ENCODE data around the gene TXLNA.

TXLNA gene

GRCh38 chr1:32199043-32199716 is 19.7 kb downstream of the TXLNA start:
- H3K4me3 ChIP-seq (ENCODE audit: control insufficient read depth in 1 of 7, extremely low read depth in 1 of 7, insufficient read depth in 4 of 7, low read depth in 2 of 7, low read length in 6 of 7): no peak overlapping the region
- peaks cover 3 to 48% (median 42%) of the 10 kb centered on the region in 4 experiments for H3K36me3 ChIP-seq (ENCODE audit: control insufficient read depth in 4 of 4, insufficient read depth in 4 of 4, low read length in 3 of 4)
- DNase-seq: no peak
- H3K4me1 ChIP-seq (ENCODE audit: control extremely low read depth in 1 of 4, control insufficient read depth in 4 of 4, insufficient read depth in 4 of 4, low read length in 3 of 4): peaks cover 3 to 48% (median 40%) of the 10 kb centered on the region in 4 experiments
- ChIA-PET POLR2A (no interaction called here), CTCF (interaction anchor here (8.7 kb wide), 1 partner anchor 16 kb away, joined by 48 read pairs; no protein-coding TSS in a partner anchor)
- H3K27me3 ChIP-seq (replicated peaks in 2 of 5; ENCODE audit: control insufficient read depth in 4 of 5, insufficient read depth in 5 of 5, low read length in 4 of 5): no peaks in the 10 kb centered on the region
- WGBS (ENCODE audit: insufficient coverage): 100% methylated on average over 1 of the region's 4 CpGs
- no peaks in the 10 kb centered on the region for H3K9me3 ChIP-seq (ENCODE audit: control extremely low read depth in 1 of 5, control insufficient read depth in 4 of 5, insufficient read depth in 2 of 5, low read depth in 1 of 5, low read length in 4 of 5)
- no peak overlapping the region for H3K27ac ChIP-seq (ENCODE audit: insufficient read depth in 1 of 2, low read depth in 1 of 2, low read length in 2 of 2, poor library complexity in 1 of 2, severe bottlenecking in 2 of 2)

- peak overlapping the region in 2 of 7 experiments; percentile 77 to 80 for H3K4me3 ChIP-seq (ENCODE audit: control insufficient read depth in 1 of 7, extremely low read depth in 1 of 7, insufficient read depth in 4 of 7, low read depth in 2 of 7, low read length in 6 of 7)
- no peaks in the 10 kb centered on the region for H3K27me3 ChIP-seq (replicated peaks in 2 of 5; ENCODE audit: control insufficient read depth in 4 of 5, insufficient read depth in 5 of 5, low read length in 4 of 5)
- no peak overlapping the region for H3K27ac ChIP-seq (ENCODE audit: insufficient read depth in 1 of 2, low read depth in 1 of 2, low read length in 2 of 2, poor library complexity in 1 of 2, severe bottlenecking in 2 of 2)
- DNase-seq: no peak
- no peaks in the 10 kb centered on the region for H3K9me3 ChIP-seq (ENCODE audit: control extremely low read depth in 1 of 5, control insufficient read depth in 4 of 5, insufficient read depth in 2 of 5, low read depth in 1 of 5, low read length in 4 of 5)
- ChIA-PET CTCF (interaction anchor here (1.5 to 8.7 kb wide), 2 partner anchors 12 to 16 kb away, joined by 6 to 48 read pairs; no protein-coding TSS in a partner anchor), POLR2A (no interaction called here)
- H3K36me3 ChIP-seq (ENCODE audit: control insufficient read depth in 4 of 4, insufficient read depth in 4 of 4, low read length in 3 of 4): peaks cover 0 to 44% (median 37%) of the 10 kb centered on the region in 4 experiments
- H3K4me1 ChIP-seq (ENCODE audit: control extremely low read depth in 1 of 4, control insufficient read depth in 4 of 4, insufficient read depth in 4 of 4, low read length in 3 of 4): peaks cover 3 to 48% (median 40%) of the 10 kb centered on the region in 4 experiments
- 97% methylated on average over 3 of the region's 6 CpGs for WGBS (ENCODE audit: insufficient coverage)
Observed at GRCh38 chr1:32199717-32200072, 20.2 kb downstream of the TXLNA start.

- 1% methylated on average over 24 of the region's 34 CpGs for WGBS (ENCODE audit: insufficient coverage)
- H3K4me1 ChIP-seq (ENCODE audit: control extremely low read depth in 1 of 4, control insufficient read depth in 4 of 4, insufficient read depth in 4 of 4, low read length in 3 of 4): peaks cover 3 to 47% (median 41%) of the 10 kb centered on the region in 4 experiments
- no peaks in the 10 kb centered on the region for H3K27me3 ChIP-seq (replicated peaks in 2 of 5; ENCODE audit: control insufficient read depth in 4 of 5, insufficient read depth in 5 of 5, low read length in 4 of 5)
- H3K36me3 ChIP-seq (ENCODE audit: control insufficient read depth in 4 of 4, insufficient read depth in 4 of 4, low read length in 3 of 4): peaks cover 0 to 36% (median 30%) of the 10 kb centered on the region in 4 experiments
- H3K27ac ChIP-seq (ENCODE audit: insufficient read depth in 1 of 2, low read depth in 1 of 2, low read length in 2 of 2, poor library complexity in 1 of 2, severe bottlenecking in 2 of 2): peak within 1 kb of the TSS; percentile 51 to 67
- CTCF ChIA-PET: interaction anchor here (0.8 to 8.7 kb wide), 7 partner anchors 8 to 100 kb away, joined by 3 to 48 read pairs (median 5); no protein-coding TSS in a partner anchor
- POLR2A ChIA-PET: interaction anchor here (0.9 kb wide), 1 partner anchor 13 kb away, joined by 3 read pairs; no protein-coding TSS in a partner anchor
- no peaks in the 10 kb centered on the region for H3K9me3 ChIP-seq (ENCODE audit: control extremely low read depth in 1 of 5, control insufficient read depth in 4 of 5, insufficient read depth in 2 of 5, low read depth in 1 of 5, low read length in 4 of 5)
- peak in 2 of 3 donors; percentile 55 to 66 for DNase-seq
- peak within 1 kb of the TSS; percentile 44 to 80 (median 67) for H3K4me3 ChIP-seq (ENCODE audit: control insufficient read depth in 1 of 7, extremely low read depth in 1 of 7, insufficient read depth in 4 of 7, low read depth in 2 of 7, low read length in 6 of 7)
Observed at GRCh38 chr1:32200226-32201010, 20.9 kb downstream of the TXLNA start, which contains the start of gene CCDC28B. Gene CCDC28B (plus strand): TSS chr1:32200595. CDS start chr1:32201936, 1,341 bp downstream.

GRCh38 chr1:32201011-32201855 is 21.8 kb downstream of the TXLNA start:
- peak overlapping the region; percentile 51 to 67 for H3K27ac ChIP-seq (ENCODE audit: insufficient read depth in 1 of 2, low read depth in 1 of 2, low read length in 2 of 2, poor library complexity in 1 of 2, severe bottlenecking in 2 of 2)
- ChIA-PET CTCF (interaction anchor here (0.8 to 8.7 kb wide), 10 partner anchors 9 to 128 kb away, joined by 3 to 48 read pairs (median 3); partner anchors contain the start of genes EIF3I and TMEM234), POLR2A (interaction anchor here (0.9 kb wide), 1 partner anchor 14 kb away, joined by 3 read pairs; no protein-coding TSS in a partner anchor)
- H3K27me3 ChIP-seq (replicated peaks in 2 of 5; ENCODE audit: control insufficient read depth in 4 of 5, insufficient read depth in 5 of 5, low read length in 4 of 5): no peaks in the 10 kb centered on the region
- WGBS (ENCODE audit: insufficient coverage): 0% methylated on average over 22 of the region's 26 CpGs
- H3K4me1 ChIP-seq (ENCODE audit: control extremely low read depth in 1 of 4, control insufficient read depth in 4 of 4, insufficient read depth in 4 of 4, low read length in 3 of 4): peaks cover 3 to 48% (median 40%) of the 10 kb centered on the region in 4 experiments
- peak; percentile 59 to 88 (median 87) for DNase-seq
- H3K4me3 ChIP-seq (ENCODE audit: control insufficient read depth in 1 of 7, extremely low read depth in 1 of 7, insufficient read depth in 4 of 7, low read depth in 2 of 7, low read length in 6 of 7): peak overlapping the region; percentile 18 to 80 (median 67)
- H3K36me3 ChIP-seq (ENCODE audit: control insufficient read depth in 4 of 4, insufficient read depth in 4 of 4, low read length in 3 of 4): peaks cover 0 to 29% (median 23%) of the 10 kb centered on the region in 4 experiments
- H3K9me3 ChIP-seq (ENCODE audit: control extremely low read depth in 1 of 5, control insufficient read depth in 4 of 5, insufficient read depth in 2 of 5, low read depth in 1 of 5, low read length in 4 of 5): no peaks in the 10 kb centered on the region

GRCh38 chr1:32204943-32205361 is 25.5 kb downstream of the TXLNA start:
- peaks cover 3 to 44% (median 41%) of the 10 kb centered on the region in 4 experiments for H3K4me1 ChIP-seq (ENCODE audit: control extremely low read depth in 1 of 4, control insufficient read depth in 4 of 4, insufficient read depth in 4 of 4, low read length in 3 of 4)

More at GRCh38 chr1:32204943-32205361, 25.5 kb downstream of the TXLNA start:
- WGBS (ENCODE audit: insufficient coverage): 71% methylated on average over 19 of the region's 26 CpGs
- ChIA-PET POLR2A (no interaction called here), CTCF (interaction anchor here (1.4 kb wide), 1 partner anchor 8 kb away, joined by 4 read pairs; no protein-coding TSS in a partner anchor)
- Histone ChIP-seq H3K36me3 (ENCODE audit: control insufficient read depth in 4 of 4, insufficient read depth in 4 of 4, low read length in 3 of 4) (peaks cover 0 to 8% (median 7%) of the 10 kb centered on the region in 4 experiments), H3K27ac (ENCODE audit: insufficient read depth in 1 of 2, low read depth in 1 of 2, low read length in 2 of 2, poor library complexity in 1 of 2, severe bottlenecking in 2 of 2) (peak overlapping the region; percentile 54 to 78), H3K4me3 (ENCODE audit: control insufficient read depth in 1 of 7, extremely low read depth in 1 of 7, insufficient read depth in 4 of 7, low read depth in 2 of 7, low read length in 6 of 7) (peak overlapping the region; percentile 50 to 87 (median 82)), H3K27me3 (replicated peaks in 2 of 5; ENCODE audit: control insufficient read depth in 4 of 5, insufficient read depth in 5 of 5, low read length in 4 of 5) (no peaks in the 10 kb centered on the region), H3K9me3 (ENCODE audit: control extremely low read depth in 1 of 5, control insufficient read depth in 4 of 5, insufficient read depth in 2 of 5, low read depth in 1 of 5, low read length in 4 of 5) (no peaks in the 10 kb centered on the region)
- DNase-seq: no peak

All from common myeloid progenitor, CD34-positive (primary cell).